H9 (cell line): Measurements from ENCODE around the gene FMOD. TPM values are rescaled to one million over a fixed set of nuclear protein-coding genes. Genes with fewer than 3 reads are reported as not detected.

Experiments
- DNase-seq: peaks from one replicate; pipeline ENCODE4 v3.0.0-alpha.2; 2017
- H2AFZ ChIP-seq: one replicate; pipeline ENCODE4 v1.6.1; 2013; ENCODE audit warnings: mild to moderate bottlenecking, low read length, control low read depth, moderate library complexity
- H2AK5ac ChIP-seq: 2 replicates; pipeline ENCODE4 v1.6.1; 2013; ENCODE audit warnings: low read length, control low read depth, mixed read lengths; ENCODE audit not compliant: insufficient read length
- H2BK120ac ChIP-seq: one replicate; pipeline ENCODE4 v1.6.1; 2013; ENCODE audit warnings: low read depth, mild to moderate bottlenecking, low read length, control low read depth, inconsistent platforms; ENCODE audit not compliant: poor library complexity, severe bottlenecking
- H2BK12ac ChIP-seq: 2 replicates; pipeline ENCODE4 v1.6.1; 2013; ENCODE audit warnings: low read length, control low read depth, mixed read lengths, low read depth; ENCODE audit not compliant: insufficient read length
- H2BK15ac ChIP-seq: 2 replicates; pipeline ENCODE4 v1.6.1; 2013; ENCODE audit warnings: low read depth, low read length, control low read depth
- H2BK20ac ChIP-seq: one replicate; pipeline ENCODE4 v1.6.1; 2013; ENCODE audit warnings: low read depth, mild to moderate bottlenecking, low read length, control low read depth, inconsistent platforms; ENCODE audit not compliant: poor library complexity, severe bottlenecking
- H2BK5ac ChIP-seq: 2 replicates; pipeline ENCODE4 v1.6.1; 2013; ENCODE audit warnings: low read length, control low read depth, mixed read lengths; ENCODE audit not compliant: insufficient read length
- H3K14ac ChIP-seq: 2 replicates; pipeline ENCODE4 v1.6.1; 2013; ENCODE audit warnings: low read length, control low read depth; ENCODE audit not compliant: insufficient read depth
- H3K18ac ChIP-seq: 2 replicates; pipeline ENCODE4 v1.6.1; 2013; ENCODE audit warnings: low read depth, mild to moderate bottlenecking, mixed read lengths, low read length, control low read depth; ENCODE audit not compliant: insufficient read length
- H3K23ac ChIP-seq: 2 replicates; pipeline ENCODE4 v1.6.1; 2013; ENCODE audit warnings: low read length, control low read depth, mixed read lengths, low read depth; ENCODE audit not compliant: insufficient read length
- H3K23me2 ChIP-seq: 2 replicates; pipeline ENCODE4 v1.6.1; 2013; ENCODE audit warnings: low read depth, mild to moderate bottlenecking, mixed read lengths, low read length, control low read depth; ENCODE audit not compliant: insufficient read length, poor library complexity, severe bottlenecking
- H3K27ac ChIP-seq: 2 replicates; pipeline ENCODE4 v1.5.1; 2013; ENCODE audit warnings: low read length, control low read depth, mixed read lengths, low read depth; ENCODE audit not compliant: insufficient read length
- H3K27me3 ChIP-seq: 2 replicates; pipeline ENCODE4 v1.6.1; 2013; ENCODE audit warnings: low read length, control low read depth, inconsistent platforms; ENCODE audit not compliant: insufficient read depth
- H3K4ac ChIP-seq: 2 replicates; pipeline ENCODE4 v1.6.1; 2013; ENCODE audit warnings: low read depth, mild to moderate bottlenecking, control low read depth, inconsistent platforms, low read length, moderate library complexity
- H3K4me1 ChIP-seq: 2 replicates; pipeline ENCODE4 v1.6.1; 2013; ENCODE audit warnings: low read length, control low read depth, inconsistent platforms; ENCODE audit not compliant: insufficient read depth
- H3K4me2 ChIP-seq: 2 replicates; pipeline ENCODE4 v1.6.1; 2013; ENCODE audit warnings: low read length, control low read depth, mixed read lengths; ENCODE audit not compliant: insufficient read length, insufficient read depth
- H3K56ac ChIP-seq: 2 replicates; pipeline ENCODE4 v1.6.1; 2013; ENCODE audit warnings: low read depth, mild to moderate bottlenecking, mixed read lengths, low read length, control low read depth; ENCODE audit not compliant: insufficient read length
- H3K79me1 ChIP-seq: 2 replicates; pipeline ENCODE4 v1.6.1; 2013; ENCODE audit warnings: low read depth, mild to moderate bottlenecking, moderate library complexity, low read length, control low read depth, inconsistent platforms; ENCODE audit not compliant: insufficient read depth, poor library complexity, severe bottlenecking
- H3K79me2 ChIP-seq: 2 replicates; pipeline ENCODE4 v1.6.1; 2013; ENCODE audit warnings: low read length, control low read depth, inconsistent platforms; ENCODE audit not compliant: insufficient read depth
- H3K9ac ChIP-seq: 2 replicates; pipeline ENCODE4 v1.6.1; 2013; ENCODE audit warnings: low read length, control low read depth, mixed read lengths; ENCODE audit not compliant: insufficient read length; ENCODE audit errors: extremely low read depth
- H3K9me3 ChIP-seq: one replicate; pipeline ENCODE4 v1.6.1; 2013; ENCODE audit warnings: low read depth, low read length, inconsistent platforms; ENCODE audit not compliant: control insufficient read depth
- H3T11ph ChIP-seq: one replicate; pipeline ENCODE4 v1.6.1; 2013; ENCODE audit warnings: mild to moderate bottlenecking, low read length, control low read depth, inconsistent platforms
- H4K20me1 ChIP-seq: one replicate; pipeline ENCODE4 v1.6.1; 2013; ENCODE audit not compliant: control insufficient read depth, insufficient read length, insufficient read depth
- H4K5ac ChIP-seq: 2 replicates; pipeline ENCODE4 v1.6.1; 2013; ENCODE audit warnings: low read depth, mild to moderate bottlenecking, mixed read lengths, low read length, control low read depth; ENCODE audit not compliant: insufficient read length
- H4K8ac ChIP-seq: replicated peaks from 2 replicates; pipeline ENCODE4 v1.6.1; 2013; ENCODE audit warnings: low read length, control low read depth, mixed read lengths, low read depth; ENCODE audit not compliant: insufficient read length
- H4K91ac ChIP-seq: 2 replicates; pipeline ENCODE4 v1.6.1; 2013; ENCODE audit warnings: low read depth, mild to moderate bottlenecking, moderate library complexity, mixed read lengths, low read length, control low read depth; ENCODE audit not compliant: insufficient read length
- H3K27ac Mint-ChIP-seq, 3 experiments: 2 replicates in 2 of 3; 3 replicates in 1 of 3; pipeline ENCODE4 v1.8.0; 2020 to 2021; ENCODE audit warnings: mixed read lengths in 3 of 3, mild to moderate bottlenecking in 1 of 3, moderate library complexity in 1 of 3
- H3K27me3 Mint-ChIP-seq: 2 replicates; pipeline ENCODE4 v1.8.0; 2021; ENCODE audit warnings: low read depth, mild to moderate bottlenecking, moderate library complexity, mixed read lengths
- H3K36me3 Mint-ChIP-seq, 3 experiments: 2 replicates in 2 of 3; 3 replicates in 1 of 3; pipeline ENCODE4 v1.8.0; 2020 to 2021; ENCODE audit warnings: low read depth in 3 of 3, mixed read lengths in 3 of 3; ENCODE audit not compliant: insufficient read depth in 1 of 3
- H3K4me1 Mint-ChIP-seq, 2 experiments: 2 replicates each; pipeline ENCODE4 v1.8.0; 2020; ENCODE audit warnings: mixed read lengths in 2 of 2
- H3K4me3 Mint-ChIP-seq, 2 experiments: 2 replicates in 1 of 2; 3 replicates in 1 of 2; pipeline ENCODE4 v1.8.0; 2020 to 2021; ENCODE audit warnings: mild to moderate bottlenecking in 2 of 2, mixed read lengths in 2 of 2, moderate library complexity in 1 of 2
- H3K9me3 Mint-ChIP-seq, 2 experiments: 2 replicates in 1 of 2; 3 replicates in 1 of 2; pipeline ENCODE4 v1.8.0; 2020; ENCODE audit warnings: mild to moderate bottlenecking in 2 of 2, mixed read lengths in 2 of 2, moderate library complexity in 1 of 2
- CTCF ChIP-seq: fragments of 200-600 bp; sonication (generic); conservative IDR thresholded peaks from 3 replicates; pipeline ENCODE4 v1.8.0; 2021; ENCODE audit warnings: antibody characterized with exemption, mild to moderate bottlenecking
- WGBS: extraction: QIAGEN DNeasy Blood & Tissue Kit; methylation state at CpG from one replicate; pipeline ENCODE4 v1.1.7; 2013; ENCODE audit warnings: missing lambda C conversion rate, low lambda C conversion rate, mixed read lengths; ENCODE audit not compliant: insufficient read length; ENCODE audit errors: extremely low coverage; 5-methylcytosine and 5-hydroxymethylcytosine counted together
- total RNA-seq: library from RNA; stranded (reverse); gene quantifications from 2 replicates; pipeline ENCODE4 v1.2.1, GENCODE V29; 2021

FMOD gene
- total RNA-seq, 1 experiment from 2014 or later = not detected

GRCh38 chr1:203328714-203329122 lies 22.2 kb downstream of the FMOD start:
- Histone ChIP-seq H4K20me1 (peaks cover 4% of the 10 kb centered on the region), H4K5ac (no peak overlapping the region), H3K27ac (no peak overlapping the region), H3K4me2 (no peak overlapping the region), H2AK5ac (no peak overlapping the region), H2BK12ac (no peak overlapping the region), H3K23me2 (peaks cover 4% of the 10 kb centered on the region), H3K27me3 (peaks cover 9% of the 10 kb centered on the region; the same call in 1 of the 2 replicates), H3K9ac (no peak overlapping the region), H2BK5ac (no peak overlapping the region), H3K9me3 (no peaks in the 10 kb centered on the region), H2BK20ac (no peak overlapping the region), H3K14ac (no peak overlapping the region), H3K18ac (no peak overlapping the region), H3K4me1 (peaks cover 5% of the 10 kb centered on the region; the same call in 1 of the 2 replicates), H3K79me2 (no peaks in the 10 kb centered on the region), H3K79me1 (no peaks in the 10 kb centered on the region), H2BK15ac (no peak overlapping the region), H3K56ac (no peak overlapping the region), H3K23ac (no peak overlapping the region), H4K91ac (no peak overlapping the region), H3K4ac (no peak overlapping the region), H3T11ph (no peak overlapping the region), H2BK120ac (no peak overlapping the region), H2AFZ (no peak overlapping the region), H4K8ac (no peak overlapping the region)
- TF ChIP-seq CTCF = peak; percentile 41; the same call in 2 of the 3 replicates
- DNase-seq = no peak
- no CpG with 5 or more reads among the region's 7 CpGs for WGBS
- peaks cover 44 to 54% of the 10 kb centered on the region in 2 experiments for H3K4me1 Mint-ChIP-seq
- H3K27ac Mint-ChIP-seq = no peak overlapping the region
- no peaks in the 10 kb centered on the region for H3K9me3 Mint-ChIP-seq
- no peak overlapping the region for H3K4me3 Mint-ChIP-seq
- H3K36me3 Mint-ChIP-seq = no peaks in the 10 kb centered on the region
- H3K27me3 Mint-ChIP-seq = peaks cover 80% of the 10 kb centered on the region
